Lower leg skin (tissue), 3 donors: ENCODE results near the gene VSTM1.

Experiments used
- CTCF ChIP-seq, 3 donors: fragments of 450-650 bp; IDR thresholded peaks; one replicate each; pipeline ENCODE4 v1.5.1; 2016; ENCODE audit warnings: antibody characterized with exemption in 3 of 3, mild to moderate bottlenecking in 3 of 3, moderate library complexity in 2 of 3
- POLR2A ChIP-seq, 2 donors: fragments of 450-650 bp; IDR thresholded peaks; one replicate each; pipeline ENCODE4 v1.6.1; 2016 to 2017; ENCODE audit warnings: antibody characterized with exemption in 2 of 2, mild to moderate bottlenecking in 1 of 2, moderate library complexity in 1 of 2

DNA sequence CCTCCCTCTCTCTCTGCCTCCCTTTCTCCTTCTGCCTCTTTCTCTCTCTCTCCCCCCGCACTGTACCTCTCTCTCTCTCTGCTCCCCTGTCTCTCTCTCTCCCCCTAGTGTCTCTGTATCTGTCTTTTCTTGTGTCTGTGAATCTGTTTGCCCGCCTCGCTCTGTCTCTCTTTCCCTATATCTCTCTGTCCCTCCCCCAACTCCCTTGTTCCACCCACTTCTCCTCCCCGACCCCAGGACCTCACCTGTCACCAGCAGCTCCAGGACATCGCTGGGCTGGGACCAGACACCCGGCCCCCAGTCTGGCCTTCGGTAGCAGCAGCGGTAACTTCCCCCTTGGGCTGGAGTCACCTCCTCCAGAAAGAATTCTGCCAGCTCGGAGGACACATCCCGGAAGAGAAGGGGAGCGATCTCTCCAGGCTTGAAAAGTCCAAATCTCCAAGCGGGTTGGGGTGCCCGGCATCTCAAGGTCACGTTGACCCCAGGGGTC, 33.0 kb upstream of the VSTM1 start:
- TF ChIP-seq CTCF (IDR thresholded peaks at IDR 0.05), result no peak
- no peak for TF ChIP-seq POLR2A (IDR thresholded peaks at IDR 0.05)
